GM18502 (cell line): Measurements from ENCODE around the gene FGF12.

Experiments
- ATAC-seq: cut with Tn5 transposase; IDR thresholded peaks from one replicate; pipeline ENCODE4 v1.9.1; 2021; ENCODE audit warnings: mild to moderate bottlenecking; ENCODE audit not compliant: unreplicated experiment, poor library complexity

The FGF12 gene

GRCh38 chr3:192371870-192372400 is 355.4 kb downstream of the FGF12 start:
- no peak for ATAC-seq

DNA sequence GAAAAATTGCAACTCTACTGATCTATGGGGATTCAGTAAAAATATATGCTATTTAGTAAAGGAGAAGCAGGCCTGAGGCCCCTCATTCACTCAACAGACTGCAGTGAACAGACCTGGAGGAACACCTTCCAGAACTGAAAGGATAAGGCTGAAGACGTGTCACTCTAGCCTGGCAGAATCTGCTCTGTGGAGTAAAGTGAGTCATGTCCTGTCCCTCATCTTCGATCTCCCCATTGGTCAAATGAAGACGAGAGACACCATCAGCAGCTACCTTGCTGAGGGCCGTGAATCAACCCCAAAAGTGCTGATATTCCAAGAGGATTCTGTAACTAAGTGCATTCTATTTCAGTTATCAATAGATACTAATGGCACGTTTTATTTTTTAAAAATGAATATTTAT is 359.7 kb downstream of the FGF12 start:
- ATAC-seq: no peak

- ATAC-seq: no peak
Observed at GRCh38 chr3:192366916-192367315, 360.4 kb downstream of the FGF12 start.

DNA sequence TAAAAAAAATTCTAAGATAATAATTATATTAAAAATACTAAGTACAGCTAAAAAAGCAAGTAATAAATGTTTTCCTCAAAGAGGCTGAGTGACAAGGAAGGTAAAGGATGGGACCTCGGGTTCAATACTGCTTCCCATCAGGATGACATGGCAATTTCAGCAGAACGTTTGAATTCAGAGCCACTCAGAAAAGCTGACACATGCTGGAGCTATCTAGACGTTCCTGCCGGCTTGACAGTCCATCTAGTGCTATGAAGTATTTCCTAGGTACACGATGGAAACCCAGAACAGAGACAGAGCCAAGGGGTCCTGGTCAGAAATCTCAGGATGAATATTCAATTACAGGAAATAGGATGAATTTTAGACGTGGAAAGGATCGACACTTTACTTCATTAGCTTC is 361.8 kb downstream of the FGF12 start:
- no peak for ATAC-seq

GRCh38 chr3:192364316-192364715 is 363.0 kb downstream of the FGF12 start:
- no peak for ATAC-seq

DNA sequence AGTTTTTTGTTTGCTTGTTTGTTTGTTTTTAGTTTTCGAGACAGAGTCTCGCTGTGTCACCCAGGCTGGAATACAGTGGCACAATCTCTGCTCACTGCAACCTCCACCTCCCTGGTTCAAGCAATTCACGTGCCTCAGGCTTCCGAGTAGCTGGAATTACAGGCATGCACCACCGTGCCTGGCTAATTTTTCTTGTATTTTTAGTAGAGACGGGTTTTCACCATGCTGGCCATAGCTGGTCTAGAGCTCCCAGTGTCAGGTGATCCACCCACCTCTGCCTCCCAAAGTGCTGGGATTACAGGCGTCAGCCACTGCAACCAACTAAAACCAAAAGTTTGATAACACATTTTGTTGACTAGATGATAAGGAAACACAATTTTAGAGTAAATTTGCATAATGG is 372.7 kb downstream of the FGF12 start:
- ATAC-seq: no peak

DNA sequence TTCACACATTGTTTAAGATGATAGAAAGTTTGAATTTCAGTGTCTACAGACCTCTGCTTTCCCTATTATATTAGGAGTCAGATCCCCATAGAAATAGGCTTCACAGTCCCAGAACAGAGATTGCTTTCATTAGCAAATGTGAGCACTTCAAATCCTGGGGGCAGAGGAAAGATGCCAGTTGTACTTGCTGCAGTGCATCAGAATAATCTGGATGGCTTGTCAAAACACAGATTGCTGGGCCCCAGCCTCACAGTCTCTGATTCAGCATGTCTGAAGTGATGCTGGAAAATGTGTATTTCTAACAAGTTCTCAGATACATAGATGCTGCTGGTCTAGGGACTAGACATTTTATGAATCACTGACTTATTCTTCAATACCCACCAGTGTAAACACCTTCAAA is 375.2 kb downstream of the FGF12 start:
- no peak for ATAC-seq

DNA sequence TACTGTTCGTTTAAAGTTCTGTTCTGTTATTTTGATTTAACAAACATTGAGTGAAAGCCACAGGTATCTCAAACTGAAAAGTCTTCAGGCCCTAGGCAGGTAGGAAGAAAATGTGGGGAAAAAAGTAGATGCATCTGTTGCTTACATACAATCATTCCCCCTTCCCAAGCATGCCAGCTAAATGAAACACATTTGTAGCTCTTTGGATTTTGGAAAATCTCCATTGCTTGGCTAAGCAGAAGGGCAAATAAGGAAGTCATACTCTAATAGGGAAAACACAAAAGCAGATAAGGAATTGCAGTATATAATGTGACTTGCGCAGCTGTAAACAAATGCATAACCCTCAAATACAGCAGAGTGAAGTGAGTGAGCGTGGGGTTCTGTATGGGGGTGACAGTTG is 375.9 kb downstream of the FGF12 start:
- no peak for ATAC-seq

DNA sequence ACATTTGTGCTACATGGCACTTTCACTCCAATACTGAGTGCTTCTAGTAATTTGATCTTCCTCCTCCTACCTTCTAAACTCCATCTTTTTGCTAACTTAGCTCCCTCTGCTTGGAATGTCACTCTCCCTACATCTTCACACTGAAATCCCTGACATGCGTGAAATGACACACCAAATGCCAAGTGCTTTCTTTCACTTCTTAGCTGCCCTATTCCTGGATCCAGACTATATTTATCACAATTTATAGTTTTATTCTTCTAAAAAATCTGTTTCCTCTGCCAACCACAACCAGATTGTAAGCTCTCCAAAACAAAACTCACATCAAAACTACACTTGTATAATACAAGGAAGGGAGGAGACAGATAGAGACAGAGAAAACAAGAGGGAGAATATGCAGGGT is 387.3 kb downstream of the FGF12 start:
- no peak for ATAC-seq

DNA sequence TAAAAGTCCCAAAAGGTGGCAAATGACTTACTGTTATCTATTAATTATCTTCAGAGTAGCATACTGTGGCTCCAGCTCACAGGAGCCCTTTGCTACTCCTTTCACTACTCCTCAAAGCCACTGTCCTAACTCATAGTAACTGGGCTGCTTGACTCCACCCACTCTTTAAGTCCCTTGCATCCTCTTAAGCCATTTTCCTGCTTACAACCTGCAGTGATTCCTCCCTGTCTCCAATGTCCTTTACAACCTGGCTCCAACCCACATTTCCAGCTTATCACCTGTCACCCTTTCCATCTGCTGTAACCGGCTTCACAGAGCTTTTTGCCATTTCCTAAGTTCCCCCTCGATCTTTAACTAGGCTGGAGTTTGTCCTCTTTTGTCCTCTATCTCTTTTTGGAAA is 388.1 kb downstream of the FGF12 start:
- ATAC-seq: no peak

DNA sequence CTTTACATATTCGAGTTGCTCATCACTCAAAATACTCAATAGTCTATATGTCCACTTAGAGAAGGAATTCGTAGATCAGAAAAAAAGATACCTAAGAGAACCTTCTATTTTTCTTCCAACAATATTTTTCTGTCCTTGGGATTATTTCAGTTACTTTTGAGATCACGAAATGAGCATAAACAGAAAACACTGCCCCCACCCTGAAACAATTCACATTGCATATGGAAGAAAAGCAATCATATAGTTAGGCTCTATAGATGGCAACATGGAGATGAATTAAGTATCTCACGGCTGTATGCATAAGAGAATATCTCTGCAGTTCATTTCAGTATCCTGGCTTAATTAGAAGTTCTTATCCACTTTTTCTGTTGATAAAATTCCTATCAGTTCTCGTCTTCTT is 391.1 kb downstream of the FGF12 start:
- no peak for ATAC-seq

DNA sequence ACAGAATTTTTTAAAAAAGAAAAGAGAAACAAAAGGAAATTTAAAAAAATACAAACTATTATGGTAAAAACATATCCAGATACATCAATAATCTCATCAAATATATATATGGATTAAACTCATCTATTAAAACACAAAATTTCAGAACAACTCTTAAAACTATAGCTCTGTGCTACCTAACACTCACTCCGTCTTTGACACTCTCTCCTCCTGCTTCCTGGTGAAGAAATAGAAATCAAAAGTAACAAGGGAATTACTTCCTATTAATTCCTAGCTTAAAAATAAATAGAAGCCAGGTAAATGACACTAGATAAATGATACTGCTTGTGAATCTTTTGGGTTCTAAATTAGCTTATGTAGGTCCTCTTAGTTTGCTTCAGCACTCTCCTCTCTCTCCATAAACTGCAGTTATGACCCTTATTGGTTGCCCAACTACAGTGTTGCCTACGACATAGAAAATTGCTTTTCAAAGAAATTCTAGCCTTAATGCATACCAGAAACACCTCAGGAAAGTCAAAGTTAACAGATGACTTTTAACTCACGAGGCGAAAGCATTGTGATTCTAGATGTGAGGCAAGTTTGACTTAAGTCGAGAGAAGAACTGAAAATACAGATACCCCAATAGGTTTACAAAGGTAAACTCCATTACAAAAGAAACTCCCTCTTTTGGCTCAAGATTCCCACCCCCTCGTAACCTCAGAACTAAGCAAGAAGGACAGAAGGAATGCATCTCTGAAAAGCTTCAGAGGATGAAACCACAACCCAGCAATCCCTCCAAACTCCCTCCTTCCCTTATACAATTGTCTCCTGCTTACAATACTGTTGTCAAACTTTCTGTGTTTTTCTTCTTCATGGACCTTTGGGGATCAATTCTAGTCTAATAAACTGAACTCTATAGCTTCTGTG is 394.7 kb downstream of the FGF12 start:
- ATAC-seq: no peak

- peak; percentile 71 for ATAC-seq
Observed at GRCh38 chr3:192331749-192332385, 395.5 kb downstream of the FGF12 start.

GRCh38 chr3:192326656-192327055 is 400.7 kb downstream of the FGF12 start:
- ATAC-seq: no peak

- ATAC-seq: no peak
Observed at GRCh38 chr3:192317564-192317963, 409.8 kb downstream of the FGF12 start.

- no peak for ATAC-seq
Observed at GRCh38 chr3:192313605-192314004, 413.7 kb downstream of the FGF12 start.

DNA sequence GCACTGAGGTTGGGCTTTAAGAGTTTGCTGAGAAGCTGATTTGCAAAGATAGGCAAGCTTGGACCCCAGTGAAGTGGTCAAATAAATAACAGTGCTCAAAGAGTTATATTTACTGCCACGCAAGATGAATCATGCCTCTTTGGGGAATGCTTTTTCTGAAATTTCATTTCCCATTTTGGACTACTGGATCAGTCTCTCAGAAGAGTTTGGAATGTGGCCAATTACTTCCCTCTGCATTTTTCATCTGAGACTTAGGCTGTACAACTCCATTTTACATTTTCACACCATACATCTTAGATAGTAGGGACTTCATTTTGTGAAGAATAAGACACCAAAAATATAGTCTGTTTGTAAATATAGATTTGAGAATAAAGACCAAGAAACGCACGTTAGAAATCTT is 419.7 kb downstream of the FGF12 start:
- ATAC-seq: no peak

GRCh38 chr3:192303235-192303634 is 424.1 kb downstream of the FGF12 start:
- no peak for ATAC-seq

DNA sequence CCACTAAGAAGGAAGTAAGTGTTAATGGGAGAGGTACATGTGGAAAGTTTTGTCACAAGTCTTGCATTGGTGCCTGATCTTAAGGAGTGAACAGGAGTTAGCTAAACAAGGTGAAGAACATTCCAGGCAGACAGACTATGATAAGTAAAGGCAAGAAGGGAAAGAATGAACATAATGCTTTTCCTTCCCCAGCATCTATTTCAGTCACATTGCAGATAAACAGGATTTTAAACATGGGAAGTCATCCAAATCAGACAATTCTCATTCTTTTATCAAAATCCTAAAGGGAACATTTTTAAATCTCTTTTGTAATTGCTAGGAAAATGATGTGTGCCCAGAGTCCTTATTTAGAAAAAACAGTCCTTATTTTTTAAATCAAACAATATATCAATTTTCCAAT is 424.6 kb downstream of the FGF12 start:
- ATAC-seq: no peak

- ATAC-seq: no peak
Observed at GRCh38 chr3:192299921-192300320, 427.4 kb downstream of the FGF12 start.

DNA sequence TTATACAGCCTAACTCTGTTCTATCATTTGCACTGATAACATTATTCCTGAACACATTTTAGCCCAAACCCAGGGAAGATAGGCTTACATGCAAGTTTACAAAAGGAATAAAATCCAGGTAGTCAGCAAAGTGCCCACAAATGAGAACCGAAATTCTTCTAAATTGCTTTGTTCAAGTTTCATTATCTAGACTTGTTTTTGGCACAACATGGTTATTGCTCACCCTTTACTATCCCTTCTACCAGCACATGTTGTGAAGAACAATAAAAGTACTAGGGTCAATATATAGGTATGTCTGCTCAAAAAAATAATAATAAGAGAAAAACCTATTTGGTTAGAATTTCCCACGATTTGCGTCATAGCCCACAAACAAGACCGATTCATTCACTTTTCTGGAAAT is 430.5 kb downstream of the FGF12 start:
- ATAC-seq: no peak
